ENCODE results near the gene GNAQ.

GNAQ gene

GRCh38 chr9:77831781-77832180, 199.8 kb downstream of the GNAQ start:
- TF ChIP-seq CTCF (IDR thresholded peaks at IDR 0.05; ENCODE audit: insufficient read depth, low read depth, low read length, missing control alignments): no peak
- H3K4me3 ChIP-seq (ENCODE audit: low read depth, low read length): no peak overlapping the region
- no peak for DNase-seq (ENCODE audit: low read depth)

GRCh38 chr9:77830618-77831285, 200.9 kb downstream of the GNAQ start:
- no peak overlapping the region for H3K4me3 ChIP-seq (ENCODE audit: low read depth, low read length)
- no peak for TF ChIP-seq CTCF (IDR thresholded peaks at IDR 0.05; ENCODE audit: insufficient read depth, low read depth, low read length, missing control alignments)
- DNase-seq (ENCODE audit: low read depth): no peak

- H3K4me3 ChIP-seq (ENCODE audit: low read depth, low read length): no peak overlapping the region
- no peak for DNase-seq (ENCODE audit: low read depth)
- no peak for TF ChIP-seq CTCF (IDR thresholded peaks at IDR 0.05; ENCODE audit: insufficient read depth, low read depth, low read length, missing control alignments)
Measured at GRCh38 chr9:77829420-77829819, 202.2 kb downstream of the GNAQ start.

GRCh38 chr9:77827104-77827784, 204.4 kb downstream of the GNAQ start:
- H3K4me3 ChIP-seq (ENCODE audit: low read depth, low read length): no peak overlapping the region
- peak; percentile 70 for DNase-seq (ENCODE audit: low read depth)
- no peak for TF ChIP-seq CTCF (IDR thresholded peaks at IDR 0.05; ENCODE audit: insufficient read depth, low read depth, low read length, missing control alignments)

GRCh38 chr9:77826621-77827020, 205.0 kb downstream of the GNAQ start:
- TF ChIP-seq CTCF (IDR thresholded peaks at IDR 0.05; ENCODE audit: insufficient read depth, low read depth, low read length, missing control alignments): no peak
- no peak for DNase-seq (ENCODE audit: low read depth)
- H3K4me3 ChIP-seq (ENCODE audit: low read depth, low read length): no peak overlapping the region

- no peak overlapping the region for H3K4me3 ChIP-seq (ENCODE audit: low read depth, low read length)
- DNase-seq (ENCODE audit: low read depth): no peak
- no peak for TF ChIP-seq CTCF (IDR thresholded peaks at IDR 0.05; ENCODE audit: insufficient read depth, low read depth, low read length, missing control alignments)
Measured at GRCh38 chr9:77826116-77826515, 205.5 kb downstream of the GNAQ start.
